Ovary (tissue), 9 donors: ENCODE measurements around the gene CTLA4. TPM values are rescaled to one million over a fixed set of nuclear protein-coding genes. Genes with fewer than 3 reads are reported as not detected.

ENCODE experiments used
- DNase-seq, 5 donors: peaks; one replicate each; pipeline ENCODE4 v3.0.0-alpha.2; 2019 to 2020
- H3K27ac ChIP-seq, 2 donors: fragments of 200-600 bp; one replicate each; pipeline versions ENCODE4 v1.5.1 to v1.8.0; 2019 to 2022
- H3K27me3 ChIP-seq: fragments of 200-600 bp; one replicate; pipeline ENCODE4 v1.8.0; 2022
- H3K36me3 ChIP-seq: fragments of 200-600 bp; sonication (generic); one replicate; pipeline ENCODE4 v1.5.1; 2019
- H3K4me1 ChIP-seq: one replicate; pipeline ENCODE4 v1.8.1; 2013; ENCODE audit warnings: mild to moderate bottlenecking, moderate library complexity; ENCODE audit not compliant: insufficient read depth
- H3K4me3 ChIP-seq: fragments of 200-600 bp; sonication (generic); one replicate; pipeline ENCODE4 v1.5.1; 2017
- H3K9me3 ChIP-seq, 2 donors: fragments of 200-600 bp in 1 of 2; sonication (generic) in 1 of 2; one replicate each; pipeline versions ENCODE4 v1.5.1 to v1.8.1; 2013 to 2019; ENCODE audit warnings: mild to moderate bottlenecking in 1 of 2, moderate library complexity in 1 of 2
- EP300 ChIP-seq: sonication (generic); formaldehyde crosslinking; IDR thresholded peaks from one replicate; pipeline ENCODE4 v1.6.1; 2017; ENCODE audit warnings: antibody characterized with exemption
- POLR2A ChIP-seq: fragments of 450-650 bp; IDR thresholded peaks from one replicate; pipeline ENCODE4 v1.6.1; 2017; ENCODE audit warnings: antibody characterized with exemption, mild to moderate bottlenecking, moderate library complexity
- WGBS, 3 donors: extraction: QIAGEN DNeasy Blood & Tissue Kit in 1 of 3; methylation state at CpG; one replicate each; pipeline versions ENCODE4 v1.1.5 to v1.1.7; 2013 to 2017; 5-methylcytosine and 5-hydroxymethylcytosine counted together
- intact Hi-C, 4 donors: fragments of 100-400 bp; cut with DNase I; formaldehyde crosslinking; loops; one replicate each; pipeline versions ENCODE4 v1.11.0 to v1.15.1; 2022 to 2023
- polyA plus RNA-seq, 2 donors: library from polyadenylated mRNA; stranded (reverse); fragments of 200-250 nt in 1 of 2; fragments of 350-450 nt in 1 of 2; fragmentation: Illumina TruSeq in 1 of 2; extraction: RNeasy Lipid Tissue Mini Kit (QIAGEN cat#74804) in 1 of 2; gene quantifications; one replicate each; pipeline ENCODE4 v1.2.3, GENCODE V29; 2013 to 2014
- total RNA-seq, 7 donors: library from RNA; depleted of rRNA in 2 of 7; stranded (reverse); fragments of >200 nt in 2 of 7; fragmentation: NEBNext Ultra II Directional in 3 of 7; extraction: Animal tissue kit (Norgen Biotek cat#: 25700) in 3 of 7; gene quantifications; one replicate each; pipeline versions ENCODE4 v1.1.0 to v1.2.4, GENCODE V29; 2016 to 2023
- TF ChIP-seq, protein P1 (sequence below), 3 donors: fragments of 450-650 bp in 2 of 3; fragments of 200-600 bp in 1 of 3; IDR thresholded peaks; one replicate each; pipeline versions ENCODE4 v1.5.1 to v1.8.0; 2016 to 2022; ENCODE audit warnings: antibody characterized with exemption in 3 of 3, mild to moderate bottlenecking in 1 of 3
- donor health status: DM: no; HTN: no; CAD: no; lungs with moderate emphysema.
- donor health status: DM: no; HTN: no; CAD: no.
- donor health status: Bipolar disorder and iron deficiency.
- donor health status: DM: yes; HTN: yes; CAD: no.
- donor health status: DM: no; HTN: no; CAD: no.
- donor health status: DM: yes; HTN: yes; CAD: no.

The CTLA4 gene
- total and polyA plus RNA-seq, 9 donors: 0.04 to 0.51 (median 0.17) TPM; not detected in 6

GRCh38 chr2:203913947-203914346 lies 46.4 kb downstream of the CTLA4 start:
- Histone ChIP-seq H3K27me3 (no peaks in the 10 kb centered on the region), H3K9me3 (no peaks in the 10 kb centered on the region), H3K36me3 (no peaks in the 10 kb centered on the region), H3K27ac (no peak overlapping the region), H3K4me1 (no peaks in the 10 kb centered on the region), H3K4me3 (no peak overlapping the region)
- TF ChIP-seq, protein P1, sequence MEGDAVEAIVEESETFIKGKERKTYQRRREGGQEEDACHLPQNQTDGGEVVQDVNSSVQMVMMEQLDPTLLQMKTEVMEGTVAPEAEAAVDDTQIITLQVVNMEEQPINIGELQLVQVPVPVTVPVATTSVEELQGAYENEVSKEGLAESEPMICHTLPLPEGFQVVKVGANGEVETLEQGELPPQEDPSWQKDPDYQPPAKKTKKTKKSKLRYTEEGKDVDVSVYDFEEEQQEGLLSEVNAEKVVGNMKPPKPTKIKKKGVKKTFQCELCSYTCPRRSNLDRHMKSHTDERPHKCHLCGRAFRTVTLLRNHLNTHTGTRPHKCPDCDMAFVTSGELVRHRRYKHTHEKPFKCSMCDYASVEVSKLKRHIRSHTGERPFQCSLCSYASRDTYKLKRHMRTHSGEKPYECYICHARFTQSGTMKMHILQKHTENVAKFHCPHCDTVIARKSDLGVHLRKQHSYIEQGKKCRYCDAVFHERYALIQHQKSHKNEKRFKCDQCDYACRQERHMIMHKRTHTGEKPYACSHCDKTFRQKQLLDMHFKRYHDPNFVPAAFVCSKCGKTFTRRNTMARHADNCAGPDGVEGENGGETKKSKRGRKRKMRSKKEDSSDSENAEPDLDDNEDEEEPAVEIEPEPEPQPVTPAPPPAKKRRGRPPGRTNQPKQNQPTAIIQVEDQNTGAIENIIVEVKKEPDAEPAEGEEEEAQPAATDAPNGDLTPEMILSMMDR (IDR thresholded peaks at IDR 0.05): no peak
- TF ChIP-seq EP300: no peak
- no peak for TF ChIP-seq POLR2A
- WGBS, 3 donors: 79 to 84% (median 82%) methylated on average over 8 of the region's 8 CpGs
- no peak for DNase-seq
- intact Hi-C loops: no loop called here

GRCh38 chr2:203914546-203915182 lies 47.1 kb downstream of the CTLA4 start:
- Histone ChIP-seq H3K4me1 (no peaks in the 10 kb centered on the region), H3K27ac (no peak overlapping the region), H3K4me3 (no peak overlapping the region), H3K27me3 (no peaks in the 10 kb centered on the region), H3K9me3 (no peaks in the 10 kb centered on the region), H3K36me3 (no peaks in the 10 kb centered on the region)
- no peak for TF ChIP-seq EP300
- no peak for TF ChIP-seq POLR2A
- TF ChIP-seq, protein P1 (IDR thresholded peaks at IDR 0.05): no peak
- no peak for DNase-seq
- WGBS, 3 donors: 37 to 48% (median 43%) methylated on average over 8 of the region's 8 CpGs
- intact Hi-C loops: no loop called here

- H3K27me3 ChIP-seq: no peaks in the 10 kb centered on the region
- intact Hi-C loops: no loop called here
- 55 to 75% (median 56%) methylated on average over 7 of the region's 7 CpGs for WGBS, 3 donors
- no peak for DNase-seq
- H3K4me3 ChIP-seq: no peak overlapping the region
- H3K36me3 ChIP-seq: no peaks in the 10 kb centered on the region
- TF ChIP-seq POLR2A (no peak), EP300 (no peak)
- TF ChIP-seq, protein P1 (IDR thresholded peaks at IDR 0.05): no peak
- H3K9me3 ChIP-seq: no peaks in the 10 kb centered on the region
- H3K4me1 ChIP-seq: no peaks in the 10 kb centered on the region
- H3K27ac ChIP-seq: no peak overlapping the region
Measured at GRCh38 chr2:203915256-203915655, 47.7 kb downstream of the CTLA4 start.

GRCh38 chr2:203916756-203917155 lies 49.2 kb downstream of the CTLA4 start:
- no peak for TF ChIP-seq POLR2A
- no peak for TF ChIP-seq EP300
- TF ChIP-seq, protein P1 (IDR thresholded peaks at IDR 0.05): no peak
- Histone ChIP-seq H3K9me3 (no peaks in the 10 kb centered on the region), H3K36me3 (no peaks in the 10 kb centered on the region), H3K27me3 (no peaks in the 10 kb centered on the region), H3K27ac (no peak overlapping the region), H3K4me1 (no peaks in the 10 kb centered on the region), H3K4me3 (no peak overlapping the region)
- intact Hi-C loops: no loop called here
- DNase-seq: no peak
